NB4 (cell line): ENCODE measurements around the gene LLCFC1.

Experiments
- MYC ChIP-seq: IDR thresholded peaks from 2 replicates; pipeline ENCODE4 v1.6.1; 2011; ENCODE audit warnings: low read depth, low read length
- TF ChIP-seq, protein P1 (sequence below): IDR thresholded peaks from one replicate; pipeline ENCODE4 v1.5.1; 2012; ENCODE audit warnings: low read depth, low read length

GRCh38 chr7:142984297-142984696 is 45.0 kb downstream of the LLCFC1 start:
- TF ChIP-seq, protein P1, sequence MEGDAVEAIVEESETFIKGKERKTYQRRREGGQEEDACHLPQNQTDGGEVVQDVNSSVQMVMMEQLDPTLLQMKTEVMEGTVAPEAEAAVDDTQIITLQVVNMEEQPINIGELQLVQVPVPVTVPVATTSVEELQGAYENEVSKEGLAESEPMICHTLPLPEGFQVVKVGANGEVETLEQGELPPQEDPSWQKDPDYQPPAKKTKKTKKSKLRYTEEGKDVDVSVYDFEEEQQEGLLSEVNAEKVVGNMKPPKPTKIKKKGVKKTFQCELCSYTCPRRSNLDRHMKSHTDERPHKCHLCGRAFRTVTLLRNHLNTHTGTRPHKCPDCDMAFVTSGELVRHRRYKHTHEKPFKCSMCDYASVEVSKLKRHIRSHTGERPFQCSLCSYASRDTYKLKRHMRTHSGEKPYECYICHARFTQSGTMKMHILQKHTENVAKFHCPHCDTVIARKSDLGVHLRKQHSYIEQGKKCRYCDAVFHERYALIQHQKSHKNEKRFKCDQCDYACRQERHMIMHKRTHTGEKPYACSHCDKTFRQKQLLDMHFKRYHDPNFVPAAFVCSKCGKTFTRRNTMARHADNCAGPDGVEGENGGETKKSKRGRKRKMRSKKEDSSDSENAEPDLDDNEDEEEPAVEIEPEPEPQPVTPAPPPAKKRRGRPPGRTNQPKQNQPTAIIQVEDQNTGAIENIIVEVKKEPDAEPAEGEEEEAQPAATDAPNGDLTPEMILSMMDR, result no peak
- no peak for TF ChIP-seq MYC
